IMR-90 (cell line): ENCODE results near the gene KCTD2. TPM values are rescaled to one million over a fixed set of nuclear protein-coding genes. Genes with fewer than 3 reads are reported as not detected.

Experiments
- ATAC-seq: fragments of 200-7000 bp; cut with Tn5 transposase; 2 replicates; pipeline ENCODE4 v1.9.1; 2020; ENCODE audit warnings: low read depth, mild to moderate bottlenecking, moderate library complexity
- BruUV-seq: library from RNA; stranded (reverse); fragments of 400-500 nt; replicated peaks from 2 replicates; lab custom pipeline; 2021; lab: Mats Ljungman, UMichigan
- CTCF ChIA-PET: fragments of 300-600 bp; formaldehyde crosslinking; extraction: SDS; loops from one replicate; lab custom pipeline; 2021; ENCODE audit warnings: antibody characterized with exemption; lab: Yijun Ruan, JAX
- POLR2A ChIA-PET: fragments of 300-600 bp; sonication (Branson Sonifier 250); formaldehyde crosslinking; loops from one replicate; lab custom pipeline; 2022; ENCODE audit warnings: antibody characterized with exemption; ENCODE audit not compliant: unreplicated experiment; lab: Charles Lee
- DNase-seq: peaks from one replicate; pipeline ENCODE4 v3.0.0; 2013
- H2AFZ ChIP-seq: replicated peaks from 2 replicates; pipeline ENCODE3; 2013; ENCODE audit warnings: low read length, mild to moderate bottlenecking; ENCODE audit not compliant: poor library complexity
- H2AK5ac ChIP-seq: 2 replicates; pipeline ENCODE4 v1.6.1; 2013; ENCODE audit warnings: low read depth, low read length, inconsistent platforms
- H2AK9ac ChIP-seq: replicated peaks from 2 replicates; pipeline ENCODE3; 2013; ENCODE audit warnings: mild to moderate bottlenecking, low read depth, low read length, moderate library complexity; ENCODE audit not compliant: poor library complexity
- H2BK120ac ChIP-seq: 2 replicates; pipeline ENCODE4 v1.6.1; 2013; ENCODE audit warnings: low read depth, low read length, inconsistent platforms
- H2BK15ac ChIP-seq: 3 replicates; pipeline ENCODE4 v1.6.1; 2013; ENCODE audit warnings: low read depth, low read length, inconsistent platforms
- H2BK20ac ChIP-seq: 2 replicates; pipeline ENCODE4 v1.6.1; 2013; ENCODE audit warnings: low read depth, mild to moderate bottlenecking, inconsistent platforms, low read length, moderate library complexity
- H2BK5ac ChIP-seq: 2 replicates; pipeline ENCODE4 v1.6.1; 2013; ENCODE audit warnings: mild to moderate bottlenecking, low read depth, low read length, inconsistent platforms; ENCODE audit not compliant: poor library complexity, severe bottlenecking
- H3K14ac ChIP-seq: replicated peaks from 2 replicates; pipeline ENCODE4 v1.6.1; 2013; ENCODE audit warnings: low read depth, low read length, inconsistent platforms
- H3K18ac ChIP-seq: 2 replicates; pipeline ENCODE4 v1.6.1; 2013; ENCODE audit warnings: low read depth, low read length, control low read depth
- H3K23ac ChIP-seq: 2 replicates; pipeline ENCODE4 v1.6.1; 2013; ENCODE audit warnings: low read depth, low read length, inconsistent platforms
- H3K27ac ChIP-seq: 2 replicates; pipeline ENCODE4 v1.5.1; 2013; ENCODE audit warnings: mild to moderate bottlenecking, control low read depth, low read length; ENCODE audit not compliant: insufficient read depth
- H3K27me3 ChIP-seq: 2 replicates; pipeline ENCODE4 v1.6.1; 2013; ENCODE audit warnings: low read length; ENCODE audit not compliant: control insufficient read depth, insufficient read depth
- H3K36me3 ChIP-seq: 2 replicates; pipeline ENCODE4 v1.6.1; 2013; ENCODE audit warnings: low read length, mixed read lengths; ENCODE audit not compliant: control insufficient read depth, insufficient read depth
- H3K4ac ChIP-seq: 2 replicates; pipeline ENCODE4 v1.6.1; 2013; ENCODE audit warnings: low read depth, low read length, inconsistent platforms
- H3K4me1 ChIP-seq: 2 replicates; pipeline ENCODE4 v1.6.1; 2013; ENCODE audit warnings: low read length, mixed read lengths; ENCODE audit not compliant: control insufficient read depth, insufficient read depth
- H3K4me2 ChIP-seq: 2 replicates; pipeline ENCODE4 v1.6.1; 2013; ENCODE audit warnings: low read depth, mild to moderate bottlenecking, control low read depth, low read length, moderate library complexity
- H3K4me3 ChIP-seq: 2 replicates; pipeline ENCODE4 v1.5.1; 2013; ENCODE audit warnings: low read depth, mild to moderate bottlenecking, control low read depth, low read length, moderate library complexity; ENCODE audit not compliant: insufficient read depth
- H3K56ac ChIP-seq: 2 replicates; pipeline ENCODE4 v1.6.1; 2013; ENCODE audit warnings: low read length, inconsistent platforms; ENCODE audit not compliant: insufficient read depth; ENCODE audit errors: extremely low read depth
- H3K79me1 ChIP-seq, 2 experiments: 2 replicates each; pipeline ENCODE4 v1.6.1; 2013; ENCODE audit warnings: low read length in 2 of 2, inconsistent platforms in 1 of 2, low read depth in 1 of 2
- H3K9ac ChIP-seq: 2 replicates; pipeline ENCODE4 v1.6.1; 2013; ENCODE audit warnings: low read depth, low read length, control low read depth
- H3K9me1 ChIP-seq: 2 replicates; pipeline ENCODE4 v1.6.1; 2013; ENCODE audit warnings: low read length, inconsistent platforms; ENCODE audit not compliant: insufficient read depth
- H3K9me3 ChIP-seq: 2 replicates; pipeline ENCODE4 v1.6.1; 2013; ENCODE audit warnings: low read length; ENCODE audit not compliant: control insufficient read depth, insufficient read depth
- H4K20me1 ChIP-seq: 2 replicates; pipeline ENCODE4 v1.6.1; 2013; ENCODE audit warnings: low read length, inconsistent platforms; ENCODE audit not compliant: insufficient read depth
- H4K5ac ChIP-seq: 2 replicates; pipeline ENCODE4 v1.6.1; 2013; ENCODE audit warnings: mild to moderate bottlenecking, low read depth, low read length, control low read depth
- H4K8ac ChIP-seq, 2 experiments: 2 replicates each; pipeline ENCODE4 v1.6.1; 2013; ENCODE audit warnings: low read depth in 2 of 2, low read length in 2 of 2, control low read depth in 1 of 2, inconsistent platforms in 1 of 2
- H4K91ac ChIP-seq: 2 replicates; pipeline ENCODE4 v1.6.1; 2013; ENCODE audit warnings: low read depth, low read length, inconsistent platforms; ENCODE audit not compliant: insufficient read depth
- BHLHE40 ChIP-seq: fragments of 150-350 bp; IDR thresholded peaks from 2 replicates; pipeline ENCODE4 v1.6.1; 2016; ENCODE audit warnings: mild to moderate bottlenecking, low read depth, low read length
- CEBPB ChIP-seq: IDR thresholded peaks from 2 replicates; pipeline ENCODE4 v1.6.1; 2012; ENCODE audit warnings: low read depth, low read length, improper control_type of control experiment
- CHD1 ChIP-seq: IDR thresholded peaks from 2 replicates; pipeline ENCODE4 v1.6.1; 2012; ENCODE audit warnings: low read depth, low read length, improper control_type of control experiment
- MXI1 ChIP-seq: IDR thresholded peaks from 2 replicates; pipeline ENCODE4 v1.6.1; 2012; ENCODE audit warnings: low read depth, mild to moderate bottlenecking, low read length, moderate library complexity, borderline replicate concordance
- RFX5 ChIP-seq: IDR thresholded peaks from 2 replicates; pipeline ENCODE4 v1.8.0; 2012; ENCODE audit warnings: low read depth, mild to moderate bottlenecking, low read length, moderate library complexity
- WGBS, 2 experiments: methylation state at CpG; one replicate each; pipeline versions ENCODE4 v1.1.5 to v1.1.7; 2013; ENCODE audit warnings: missing lambda C conversion rate in 2 of 2; ENCODE audit not compliant: insufficient read length in 1 of 2; ENCODE audit errors: extremely low coverage in 2 of 2; 5-methylcytosine and 5-hydroxymethylcytosine counted together
- dilution Hi-C: fragments of 300-500 bp; cut with HindIII; formaldehyde crosslinking; loops from one replicate; pipeline ENCODE4 v1.14.3; 2018; ENCODE audit warnings: low sequenced_read_pairs; ENCODE audit not compliant: unreplicated experiment
- in situ Hi-C: fragments of 300-500 bp; cut with MboI; formaldehyde crosslinking; loops from 3 replicates; pipeline ENCODE4 v1.14.3; 2019; ENCODE audit warnings: low sequenced_read_pairs, inconsistent platforms, mixed read lengths
- intact Hi-C: fragments of 100-400 bp; cut with micrococcal nuclease; formaldehyde crosslinking; loops from 2 replicates; pipeline ENCODE4 v1.10.0; 2022
- polyA plus RNA-seq, 3 experiments: library from polyadenylated mRNA; depleted of rRNA; stranded (reverse); fragments of >200 nt; gene quantifications; 2 replicates each; pipeline ENCODE4 v1.2.3, GENCODE V29; 2012; ENCODE audit warnings: low replicate concordance in 1 of 3
- total RNA-seq: library from RNA; depleted of rRNA; stranded (reverse); fragments of >200 nt; gene quantifications from 2 replicates; pipeline ENCODE4 v1.2.3, GENCODE V29; 2012
- TF ChIP-seq, protein P1 (sequence below): fragments of 150-350 bp; IDR thresholded peaks from 2 replicates; pipeline ENCODE4 v1.6.1; 2016; ENCODE audit warnings: low read depth, mild to moderate bottlenecking, low read length, moderate library complexity, borderline replicate concordance
- TF ChIP-seq, protein P2 (sequence below): conservative IDR thresholded peaks from 2 replicates; pipeline ENCODE4 v1.5.1; 2012; ENCODE audit warnings: mild to moderate bottlenecking, low read depth, low read length, improper control_type of control experiment

Gene KCTD2
- total and polyA plus RNA-seq, 2 of the 4 experiments (the other 2 are of a cell fraction) = 9.1 to 18.4 TPM

DNA sequence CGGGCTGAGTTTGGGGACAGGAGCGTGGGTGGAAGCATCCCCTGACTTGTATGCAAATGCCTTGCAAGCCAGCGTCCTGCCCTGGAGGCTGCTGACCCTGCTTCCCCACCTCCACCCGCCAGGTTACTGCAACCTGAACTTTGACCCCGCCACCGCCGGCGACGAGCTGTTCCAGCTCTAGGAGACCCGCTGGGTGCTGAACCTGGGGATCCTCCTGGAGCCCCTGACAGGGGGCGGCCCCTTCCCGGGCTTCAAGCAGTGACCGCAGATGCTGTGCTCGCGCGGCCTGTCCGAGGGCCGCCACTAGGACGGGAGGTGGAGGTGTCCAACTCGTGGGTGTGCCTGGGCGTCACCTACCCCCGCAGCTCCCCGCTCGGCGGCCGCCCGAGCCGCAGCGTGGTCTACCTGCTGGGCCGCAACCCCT lies 30.1 kb downstream of the KCTD2 start:
- BruUV-seq = no TSS peak
- Histone ChIP-seq H2AK9ac (peak overlapping the region; percentile 33), H4K91ac (no peak overlapping the region), H3K23ac (no peak overlapping the region), H4K5ac (peak overlapping the region; percentile 67; the same call in 1 of the 2 replicates), H2AFZ (peak overlapping the region; percentile 82), H3K4me3 (no peak overlapping the region), H3K79me1 (no peaks in the 10 kb centered on the region), H2BK15ac (no peak overlapping the region), H3K4ac (no peak overlapping the region), H3K4me2 (no peak overlapping the region), H2BK5ac (no peak overlapping the region), H2BK120ac (no peak overlapping the region), H3K14ac (no peak overlapping the region), H4K20me1 (no peaks in the 10 kb centered on the region), H3K9me1 (peaks cover 16% of the 10 kb centered on the region), H3K18ac (no peak overlapping the region), H3K27me3 (no peaks in the 10 kb centered on the region), H2AK5ac (no peak overlapping the region; the same call in 1 of the 2 replicates), H3K36me3 (no peaks in the 10 kb centered on the region), H3K9me3 (no peaks in the 10 kb centered on the region), H3K56ac (no peak overlapping the region), H3K9ac (no peak overlapping the region), H3K4me1 (peaks cover 21% of the 10 kb centered on the region), H3K27ac (no peak overlapping the region), H2BK20ac (no peak overlapping the region), H4K8ac (peak overlapping the region in 1 of 2 experiments; percentile 71; a peak in 2 of 4 replicates)
- DNase-seq (no peak), ATAC-seq (no peak)
- intact Hi-C loops = no loop called here
- 42% methylated on average over 16 of the region's 30 CpGs; no CpG with 5 or more reads in 1 of the 2 experiments for WGBS, 2 experiments
- POLR2A ChIA-PET = no interaction called here
- dilution Hi-C loops = no loop called here
- CTCF ChIA-PET = no interaction called here
- in situ Hi-C loops = no loop called here
- TF ChIP-seq RFX5 (no peak), CHD1 (no peak), BHLHE40 (no peak), MXI1 (no peak), CEBPB (no peak)
- TF ChIP-seq, protein P1, sequence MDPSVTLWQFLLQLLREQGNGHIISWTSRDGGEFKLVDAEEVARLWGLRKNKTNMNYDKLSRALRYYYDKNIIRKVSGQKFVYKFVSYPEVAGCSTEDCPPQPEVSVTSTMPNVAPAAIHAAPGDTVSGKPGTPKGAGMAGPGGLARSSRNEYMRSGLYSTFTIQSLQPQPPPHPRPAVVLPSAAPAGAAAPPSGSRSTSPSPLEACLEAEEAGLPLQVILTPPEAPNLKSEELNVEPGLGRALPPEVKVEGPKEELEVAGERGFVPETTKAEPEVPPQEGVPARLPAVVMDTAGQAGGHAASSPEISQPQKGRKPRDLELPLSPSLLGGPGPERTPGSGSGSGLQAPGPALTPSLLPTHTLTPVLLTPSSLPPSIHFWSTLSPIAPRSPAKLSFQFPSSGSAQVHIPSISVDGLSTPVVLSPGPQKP = no peak
- TF ChIP-seq, protein P2, sequence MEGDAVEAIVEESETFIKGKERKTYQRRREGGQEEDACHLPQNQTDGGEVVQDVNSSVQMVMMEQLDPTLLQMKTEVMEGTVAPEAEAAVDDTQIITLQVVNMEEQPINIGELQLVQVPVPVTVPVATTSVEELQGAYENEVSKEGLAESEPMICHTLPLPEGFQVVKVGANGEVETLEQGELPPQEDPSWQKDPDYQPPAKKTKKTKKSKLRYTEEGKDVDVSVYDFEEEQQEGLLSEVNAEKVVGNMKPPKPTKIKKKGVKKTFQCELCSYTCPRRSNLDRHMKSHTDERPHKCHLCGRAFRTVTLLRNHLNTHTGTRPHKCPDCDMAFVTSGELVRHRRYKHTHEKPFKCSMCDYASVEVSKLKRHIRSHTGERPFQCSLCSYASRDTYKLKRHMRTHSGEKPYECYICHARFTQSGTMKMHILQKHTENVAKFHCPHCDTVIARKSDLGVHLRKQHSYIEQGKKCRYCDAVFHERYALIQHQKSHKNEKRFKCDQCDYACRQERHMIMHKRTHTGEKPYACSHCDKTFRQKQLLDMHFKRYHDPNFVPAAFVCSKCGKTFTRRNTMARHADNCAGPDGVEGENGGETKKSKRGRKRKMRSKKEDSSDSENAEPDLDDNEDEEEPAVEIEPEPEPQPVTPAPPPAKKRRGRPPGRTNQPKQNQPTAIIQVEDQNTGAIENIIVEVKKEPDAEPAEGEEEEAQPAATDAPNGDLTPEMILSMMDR = no peak
